HepG2 (cell line): Measurements from ENCODE around the gene C22orf31. TPM values are rescaled to one million over a fixed set of nuclear protein-coding genes. Genes with fewer than 3 reads are reported as not detected.
A peak's percentile ranks its signal among the peaks of the same experiment; 100 is the strongest.

Experiments used
- ATAC-seq: fragments of 200-7000 bp; cut with Tn5 transposase; 3 replicates; pipeline ENCODE4 v1.9.1; 2020; ENCODE audit warnings: mild to moderate bottlenecking, moderate library complexity
- BruUV-seq: library from RNA; stranded (reverse); fragments of 400-500 nt; replicated peaks from 2 replicates; lab custom pipeline; 2021; lab: Mats Ljungman, UMichigan
- CTCF ChIA-PET: fragments of 300-600 bp; formaldehyde crosslinking; extraction: SDS; loops from one replicate; lab custom pipeline; 2021; ENCODE audit warnings: low total read pairs, inconsistent platforms, low intra/inter-chr PET ratio; lab: Yijun Ruan, JAX
- POLR2A ChIA-PET: fragments of 350-600 bp; sonication (Branson Sonifier 250); formaldehyde crosslinking; loops from one replicate; lab custom pipeline; 2020; ENCODE audit warnings: antibody characterized with exemption, inconsistent platforms; lab: Yijun Ruan, JAX
- DNase-seq: peaks from one replicate; pipeline ENCODE4 v3.0.0-alpha.2; 2015; ENCODE audit warnings: low spot score
- FAIRE-seq: peaks from 3 replicates; lab custom pipeline; 2011; peaks lifted over from hg19 to GRCh38; lab: Jason Lieb, UNC
- H2AFZ ChIP-seq: one replicate; pipeline ENCODE4 v1.6.1; 2011; ENCODE audit warnings: low read length, inconsistent platforms
- H3K27ac ChIP-seq: fragments of 300-600 bp; 3 replicates; pipeline ENCODE4 v1.8.0; 2011; ENCODE audit warnings: mixed run types, mild to moderate bottlenecking, mixed read lengths, low read length, inconsistent platforms; ENCODE audit not compliant: insufficient read depth; ENCODE audit errors: extremely low read length
- H3K27me3 ChIP-seq, 2 experiments: fragments of 200-600 bp in 1 of 2; 2 replicates in 1 of 2; 3 replicates in 1 of 2; pipeline versions ENCODE4 v1.6.0 to v1.8.0; 2011; ENCODE audit warnings: low read length in 2 of 2, mild to moderate bottlenecking in 2 of 2, moderate library complexity in 2 of 2, inconsistent platforms in 1 of 2; ENCODE audit not compliant: insufficient read depth in 2 of 2, control insufficient read depth in 1 of 2
- H3K36me3 ChIP-seq, 2 experiments: fragments of 200-600 bp in 1 of 2; replicated peaks in 1 of 2; 2 replicates in 1 of 2; 3 replicates in 1 of 2; pipeline versions ENCODE4 v1.5.1 to v1.8.0; 2011; ENCODE audit warnings: low read length in 2 of 2, inconsistent platforms in 1 of 2; ENCODE audit not compliant: insufficient read depth in 2 of 2, control insufficient read depth in 1 of 2
- H3K4me1 ChIP-seq: 2 replicates; pipeline ENCODE4 v1.5.1; 2012; ENCODE audit warnings: low read length, inconsistent platforms; ENCODE audit not compliant: insufficient read depth
- H3K4me2 ChIP-seq: 2 replicates; pipeline ENCODE4 v1.6.0; 2011; ENCODE audit warnings: low read depth, low read length, inconsistent platforms
- H3K4me3 ChIP-seq, 3 experiments: fragments of 200-600 bp in 1 of 3; sonication (generic), shearing (Covaris generic) in 1 of 3; replicated peaks in 1 of 3; 2 replicates each; pipeline ENCODE4 v1.5.1; 2011 to 2016; ENCODE audit warnings: low read length in 3 of 3, inconsistent platforms in 2 of 3, low read depth in 2 of 3, mild to moderate bottlenecking in 2 of 3, control low read depth in 1 of 3, mixed read lengths in 1 of 3; ENCODE audit not compliant: insufficient read depth in 1 of 3
- H3K79me2 ChIP-seq: one replicate; pipeline ENCODE4 v1.6.1; 2011; ENCODE audit warnings: low read length, inconsistent platforms; ENCODE audit not compliant: insufficient read depth
- H3K9ac ChIP-seq: 2 replicates; pipeline ENCODE4 v1.6.0; 2011; ENCODE audit warnings: mild to moderate bottlenecking, low read depth, low read length, inconsistent platforms; ENCODE audit not compliant: insufficient read depth
- H3K9me3 ChIP-seq: 2 replicates; pipeline ENCODE4 v1.5.1; 2012; ENCODE audit warnings: mild to moderate bottlenecking, low read length
- H4K20me1 ChIP-seq: 2 replicates; pipeline ENCODE4 v1.6.0; 2011; ENCODE audit warnings: inconsistent platforms, mild to moderate bottlenecking, low read length, moderate library complexity; ENCODE audit not compliant: insufficient read depth
- CCDC6 ChIP-seq: sonication (generic); formaldehyde crosslinking; IDR thresholded peaks from 2 replicates; pipeline ENCODE4 v1.8.1; 2022; ENCODE audit warnings: mild to moderate bottlenecking, missing genetic modification reagents, moderate library complexity
- CEBPB ChIP-seq: IDR thresholded peaks from 2 replicates; pipeline ENCODE4 v1.6.1; 2011; ENCODE audit warnings: low read depth, low read length, improper control_type of control experiment, borderline replicate concordance
- CEBPG ChIP-seq: IDR thresholded peaks from 2 replicates; pipeline ENCODE4 v1.6.1; 2016
- HOXA5 ChIP-seq: sonication (generic); formaldehyde crosslinking; IDR thresholded peaks from 2 replicates; pipeline ENCODE4 v1.4.0; 2020; ENCODE audit warnings: missing genetic modification reagents
- ISX ChIP-seq: sonication (generic); formaldehyde crosslinking; conservative IDR thresholded peaks from 2 replicates; pipeline ENCODE4 v1.5.0; 2020; ENCODE audit warnings: missing genetic modification reagents
- NR2F6 ChIP-seq, 2 experiments: IDR thresholded peaks; 2 replicates each; pipeline ENCODE4 v1.6.1; 2016; ENCODE audit warnings: antibody characterized with exemption in 1 of 2, mild to moderate bottlenecking in 1 of 2
- PLRG1 ChIP-seq: fragments of 450-650 bp; conservative IDR thresholded peaks from 2 replicates; pipeline ENCODE4 v1.6.1; 2016
- SAP130 ChIP-seq: IDR thresholded peaks from 2 replicates; pipeline ENCODE4 v1.6.1; 2016; ENCODE audit warnings: low read depth
- SIN3B ChIP-seq: fragments of 150-350 bp; IDR thresholded peaks from 2 replicates; pipeline ENCODE4 v1.6.1; 2014; ENCODE audit warnings: low read length
- SRSF4 ChIP-seq: fragments of 200-400 bp; formaldehyde crosslinking; IDR thresholded peaks from one replicate; pipeline ENCODE4 v1.6.1; 2018; ENCODE audit warnings: mild to moderate bottlenecking, low read depth, low read length, moderate library complexity; ENCODE audit not compliant: poor library complexity, severe bottlenecking
- ZBTB3 ChIP-seq: sonication (generic); formaldehyde crosslinking; IDR thresholded peaks from 2 replicates; pipeline ENCODE4 v1.4.0; 2020; ENCODE audit warnings: low read depth, mild to moderate bottlenecking, moderate library complexity, missing genetic modification reagents, borderline replicate concordance
- ZBTB38 ChIP-seq: sonication (generic); formaldehyde crosslinking; IDR thresholded peaks from 2 replicates; pipeline ENCODE4 v1.5.1; 2020; ENCODE audit warnings: mild to moderate bottlenecking, missing genetic modification reagents
- ZMYM4 ChIP-seq: sonication (generic); formaldehyde crosslinking; IDR thresholded peaks from 2 replicates; pipeline ENCODE4 v1.8.1; 2023; ENCODE audit warnings: mild to moderate bottlenecking, missing genetic modification reagents
- ZNF30 ChIP-seq: sonication (generic); formaldehyde crosslinking; IDR thresholded peaks from 2 replicates; pipeline ENCODE4 v1.5.0; 2020; ENCODE audit warnings: mild to moderate bottlenecking, missing genetic modification reagents
- ZNF629 ChIP-seq: sonication (generic); formaldehyde crosslinking; conservative IDR thresholded peaks from 2 replicates; pipeline ENCODE4 v1.5.0; 2020; ENCODE audit warnings: missing genetic modification reagents
- ZNF644 ChIP-seq: IDR thresholded peaks from 2 replicates; pipeline ENCODE4 v1.6.1; 2016; ENCODE audit warnings: low read depth
- WGBS: methylation state at CpG from one replicate; pipeline ENCODE4 v1.1.6; 2017; ENCODE audit warnings: low lambda C conversion rate; 5-methylcytosine and 5-hydroxymethylcytosine counted together
- in situ Hi-C: cut with HindIII; loops from 2 replicates; pipeline ENCODE4 v1.10.0; 2017; ENCODE audit warnings: low pct_unique_long_range_greater_than_20kb; ENCODE audit not compliant: extremely low pct_ligation_motif_present
- intact Hi-C: fragments of 100-400 bp; cut with micrococcal nuclease; formaldehyde crosslinking; loops from one replicate; pipeline ENCODE4 v1.10.0; 2022; ENCODE audit not compliant: unreplicated experiment
- polyA plus RNA-seq, 8 experiments: library from polyadenylated mRNA; depleted of rRNA in 3 of 8; stranded (reverse) in 7 of 8; unstranded in 1 of 8; fragments of >200 nt; fragmentation: Illumina TruSeq in 4 of 8; extraction: Trizol in 4 of 8; gene quantifications; 2 replicates each; pipeline versions ENCODE4 v1.2.1 to v1.2.3, GENCODE V29; 2011 to 2016; ENCODE audit warnings: low read depth in 4 of 8, missing spikeins in 1 of 8, mixed read lengths in 1 of 8; ENCODE audit not compliant: insufficient read depth in 1 of 8
- total RNA-seq, 5 experiments: library from RNA; depleted of rRNA; stranded (reverse); fragments of >200 nt; fragmentation: Illumina TruSeq; extraction: Trizol; gene quantifications; 2 replicates each; pipeline ENCODE4 v1.2.3, GENCODE V29; 2016; ENCODE audit warnings: low read depth in 1 of 5
- TF ChIP-seq, protein P1 (sequence below): sonication (generic); IDR thresholded peaks from 2 replicates; pipeline ENCODE4 v1.6.1; 2016; ENCODE audit warnings: low read depth, borderline replicate concordance
- TF ChIP-seq, protein P2 (sequence below): sonication (generic); formaldehyde crosslinking; IDR thresholded peaks from 2 replicates; pipeline ENCODE4 v1.4.0; 2020; ENCODE audit warnings: missing genetic modification reagents
- TF ChIP-seq, protein P3 (sequence below): IDR thresholded peaks from 2 replicates; pipeline ENCODE4 v1.6.1; 2016; ENCODE audit warnings: control low read depth
- TF ChIP-seq, protein P4 (sequence below): sonication (generic); formaldehyde crosslinking; IDR thresholded peaks from 2 replicates; pipeline ENCODE4 v1.4.0; 2020; ENCODE audit warnings: missing genetic modification reagents

C22orf31 gene
- total and polyA plus RNA-seq, 2 of the 13 experiments (the other 11 are each of a cell fraction or from before 2014, with no cell fraction given): not detected

DNA sequence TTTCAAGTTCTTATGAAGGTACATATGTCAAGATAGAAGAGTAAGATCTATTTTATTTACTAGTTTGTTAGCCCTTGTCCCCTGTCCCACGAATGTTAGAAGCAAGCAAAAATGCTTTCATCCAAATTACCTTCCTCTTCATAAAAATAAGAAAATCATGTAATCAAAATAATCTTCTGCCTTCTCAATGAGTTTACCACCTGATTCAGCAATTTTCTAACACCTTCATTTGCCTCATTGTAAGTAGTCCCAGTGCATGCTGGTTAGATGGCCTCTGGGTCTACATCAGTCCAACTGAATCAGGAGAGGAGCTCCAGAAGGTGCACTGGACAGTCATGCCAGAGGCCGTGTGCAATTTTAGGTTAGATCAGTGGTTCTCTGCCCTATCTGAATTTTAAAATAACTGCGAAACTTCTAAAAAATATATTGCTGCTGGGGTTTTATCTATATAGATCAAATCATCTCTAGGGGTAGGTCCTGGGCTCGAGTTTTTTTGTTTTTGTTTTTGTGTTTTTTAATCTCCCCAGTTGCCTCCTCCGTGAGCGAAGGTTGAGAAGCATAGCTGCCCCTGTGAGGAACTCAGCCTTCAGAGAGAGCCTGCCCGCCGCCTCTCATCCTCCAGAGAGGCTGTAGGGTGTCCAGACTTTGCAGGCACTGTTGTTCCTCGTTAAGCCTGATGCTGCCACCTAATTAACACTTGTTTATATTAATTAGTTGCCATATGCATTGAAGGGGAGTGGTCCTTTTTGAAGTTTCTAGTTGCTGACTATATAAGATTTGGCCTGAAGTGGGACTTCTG, 32.2 kb downstream of the C22orf31 start (continued):
- TF ChIP-seq, protein P1, sequence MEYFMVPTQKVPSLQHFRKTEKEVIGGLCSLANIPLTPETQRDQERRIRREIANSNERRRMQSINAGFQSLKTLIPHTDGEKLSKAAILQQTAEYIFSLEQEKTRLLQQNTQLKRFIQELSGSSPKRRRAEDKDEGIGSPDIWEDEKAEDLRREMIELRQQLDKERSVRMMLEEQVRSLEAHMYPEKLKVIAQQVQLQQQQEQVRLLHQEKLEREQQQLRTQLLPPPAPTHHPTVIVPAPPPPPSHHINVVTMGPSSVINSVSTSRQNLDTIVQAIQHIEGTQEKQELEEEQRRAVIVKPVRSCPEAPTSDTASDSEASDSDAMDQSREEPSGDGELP: no peak
- TF ChIP-seq PLRG1: no peak
- TF ChIP-seq CCDC6 (CRISPR knock-in tag): 0 out of 2 replicates have a peak, but pooled peaks have one; percentile 6
- TF ChIP-seq HOXA5 (CRISPR knock-in tag): no peak
- 0 out of 2 replicates have a peak, but pooled peaks have one; percentile 13 for TF ChIP-seq ZBTB38 (CRISPR knock-in tag)
- TF ChIP-seq SIN3B: no peak
- TF ChIP-seq, protein P2, sequence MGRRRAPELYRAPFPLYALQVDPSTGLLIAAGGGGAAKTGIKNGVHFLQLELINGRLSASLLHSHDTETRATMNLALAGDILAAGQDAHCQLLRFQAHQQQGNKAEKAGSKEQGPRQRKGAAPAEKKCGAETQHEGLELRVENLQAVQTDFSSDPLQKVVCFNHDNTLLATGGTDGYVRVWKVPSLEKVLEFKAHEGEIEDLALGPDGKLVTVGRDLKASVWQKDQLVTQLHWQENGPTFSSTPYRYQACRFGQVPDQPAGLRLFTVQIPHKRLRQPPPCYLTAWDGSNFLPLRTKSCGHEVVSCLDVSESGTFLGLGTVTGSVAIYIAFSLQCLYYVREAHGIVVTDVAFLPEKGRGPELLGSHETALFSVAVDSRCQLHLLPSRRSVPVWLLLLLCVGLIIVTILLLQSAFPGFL (CRISPR knock-in tag): no peak
- TF ChIP-seq ZBTB3 (CRISPR knock-in tag): no peak
- no peak for TF ChIP-seq ZNF30 (CRISPR knock-in tag)
- TF ChIP-seq, all 625 proteins: peak for 6

GRCh38 chr22:29028468-29028867, 33.2 kb downstream of the C22orf31 start:
- DNase-seq (no peak), FAIRE-seq (peak; percentile 60), ATAC-seq (no peak)
- BruUV-seq: no TSS peak
- H3K4me1 ChIP-seq: peaks cover 85% of the 10 kb centered on the region
- H3K79me2 ChIP-seq: peaks cover 76% of the 10 kb centered on the region
- in situ Hi-C loops (no loop called here), intact Hi-C loops (no loop called here)
- ChIA-PET CTCF (no interaction called here), POLR2A (interaction anchor here (1.0 to 5.0 kb wide), 6 partner anchors 11 to 143 kb away, joined by 3 to 44 read pairs (median 6); no protein-coding TSS in a partner anchor)
- WGBS: 92% methylated on average over 4 of the region's 4 CpGs
- H3K4me3 ChIP-seq: no peak overlapping the region
- no peak overlapping the region for H2AFZ ChIP-seq
- H3K9me3 ChIP-seq: no peaks in the 10 kb centered on the region
- no peaks in the 10 kb centered on the region for H3K27me3 ChIP-seq
- H4K20me1 ChIP-seq: no peaks in the 10 kb centered on the region
- peak overlapping the region; percentile 88 for H3K27ac ChIP-seq
- H3K36me3 ChIP-seq: peaks cover 11 to 60% of the 10 kb centered on the region in 2 experiments
- no peak overlapping the region for H3K4me2 ChIP-seq
- no peak overlapping the region for H3K9ac ChIP-seq
- TF ChIP-seq, protein P3, sequence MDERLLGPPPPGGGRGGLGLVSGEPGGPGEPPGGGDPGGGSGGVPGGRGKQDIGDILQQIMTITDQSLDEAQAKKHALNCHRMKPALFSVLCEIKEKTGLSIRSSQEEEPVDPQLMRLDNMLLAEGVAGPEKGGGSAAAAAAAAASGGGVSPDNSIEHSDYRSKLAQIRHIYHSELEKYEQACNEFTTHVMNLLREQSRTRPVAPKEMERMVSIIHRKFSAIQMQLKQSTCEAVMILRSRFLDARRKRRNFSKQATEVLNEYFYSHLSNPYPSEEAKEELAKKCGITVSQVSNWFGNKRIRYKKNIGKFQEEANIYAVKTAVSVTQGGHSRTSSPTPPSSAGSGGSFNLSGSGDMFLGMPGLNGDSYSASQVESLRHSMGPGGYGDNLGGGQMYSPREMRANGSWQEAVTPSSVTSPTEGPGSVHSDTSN (CRISPR knock-in tag): no peak
- TF ChIP-seq ISX (CRISPR knock-in tag) (no peak), CEBPG (CRISPR knock-in tag) (peak; percentile 72), SAP130 (CRISPR knock-in tag) (0 out of 2 replicates have a peak, but pooled peaks have one; percentile 28), ZNF629 (CRISPR knock-in tag) (peak; percentile 58), ZMYM4 (CRISPR knock-in tag) (0 out of 2 replicates have a peak, but pooled peaks have one; percentile 11), ZNF644 (CRISPR knock-in tag) (peak; percentile 72; the same call in 1 of the 2 replicates), CEBPB (peak; percentile 56; the same call in 1 of the 2 replicates), SRSF4 (no peak), NR2F6 (IDR thresholded peaks at IDR 0.05) (peak; percentile 59; the same call in 1 of the 2 replicates), NR2F6 (CRISPR knock-in tag; IDR thresholded peaks at IDR 0.05) (peak; percentile 52)
- TF ChIP-seq, protein P4, sequence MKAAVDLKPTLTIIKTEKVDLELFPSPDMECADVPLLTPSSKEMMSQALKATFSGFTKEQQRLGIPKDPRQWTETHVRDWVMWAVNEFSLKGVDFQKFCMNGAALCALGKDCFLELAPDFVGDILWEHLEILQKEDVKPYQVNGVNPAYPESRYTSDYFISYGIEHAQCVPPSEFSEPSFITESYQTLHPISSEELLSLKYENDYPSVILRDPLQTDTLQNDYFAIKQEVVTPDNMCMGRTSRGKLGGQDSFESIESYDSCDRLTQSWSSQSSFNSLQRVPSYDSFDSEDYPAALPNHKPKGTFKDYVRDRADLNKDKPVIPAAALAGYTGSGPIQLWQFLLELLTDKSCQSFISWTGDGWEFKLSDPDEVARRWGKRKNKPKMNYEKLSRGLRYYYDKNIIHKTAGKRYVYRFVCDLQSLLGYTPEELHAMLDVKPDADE (CRISPR knock-in tag): no peak
